ENCODE results near the gene CCT5.
"Not testable (repeated sequence)": the region's sequence is repeated elsewhere in the genome, so short reads cannot be mapped to it uniquely, and the experiment has no call there.

CCT5 gene

GRCh38 chr5:10307206-10308148 is 57.4 kb downstream of the CCT5 start, which contains the start of gene CMBL:
CMBL (minus strand) TSS chr5:10307902; CDS start chr5:10290762, 17,140 bp downstream.
- Histone ChIP-seq H3K27me3 (ENCODE audit: insufficient read depth, low read length) (peaks cover 18% of the 10 kb centered on the region), H3K27ac (ENCODE audit: low read length) (no peak within 1 kb of the TSS), H3K4me1 (ENCODE audit: insufficient read depth, low read length) (peaks cover 8% of the 10 kb centered on the region; the same call in 1 of the 2 replicates), H3K4me3 (ENCODE audit: low read length) (peak within 1 kb of the TSS; percentile 88), H3K9ac (ENCODE audit: low read depth, low read length) (peak within 1 kb of the TSS; percentile 78), H3K36me3 (ENCODE audit: insufficient read depth, low read depth, low read length) (no peaks in the 10 kb centered on the region), H3K9me3 (ENCODE audit: insufficient read depth, low read depth, low read length) (no peaks in the 10 kb centered on the region)

DNA sequence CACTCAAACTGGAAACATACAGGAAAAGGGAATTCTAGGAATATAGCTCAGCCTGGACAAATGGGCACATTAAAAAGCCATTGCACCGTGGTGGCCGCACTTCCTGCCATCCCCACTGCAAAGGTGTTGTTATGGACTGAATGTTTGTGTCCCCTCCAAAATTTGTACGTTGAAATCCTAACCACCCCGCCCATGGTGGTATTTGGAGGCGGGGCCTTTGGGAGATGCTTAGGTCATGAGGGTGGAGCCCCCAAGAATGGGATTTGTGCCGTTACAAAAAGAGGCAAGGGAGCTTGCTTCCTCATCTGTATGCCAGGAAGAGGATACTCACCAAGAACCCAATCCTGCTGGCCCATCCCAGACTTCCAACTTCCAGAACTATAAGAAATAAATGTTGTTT is 58.8 kb downstream of the CCT5 start:
- peaks cover 18% of the 10 kb centered on the region for H3K27me3 ChIP-seq (ENCODE audit: insufficient read depth, low read length)
- H3K9me3 ChIP-seq (ENCODE audit: insufficient read depth, low read depth, low read length): no peaks in the 10 kb centered on the region
- no peak overlapping the region for H3K27ac ChIP-seq (ENCODE audit: low read length)
- H3K9ac ChIP-seq (ENCODE audit: low read depth, low read length): no peak overlapping the region
- peaks cover 8% of the 10 kb centered on the region; the same call in 1 of the 2 replicates for H3K4me1 ChIP-seq (ENCODE audit: insufficient read depth, low read length)
- H3K4me3 ChIP-seq (ENCODE audit: low read length): no peak overlapping the region
- H3K36me3 ChIP-seq (ENCODE audit: insufficient read depth, low read depth, low read length): no peaks in the 10 kb centered on the region

GRCh38 chr5:10310066-10310779 is 60.1 kb downstream of the CCT5 start:
- H3K4me3 ChIP-seq (ENCODE audit: low read length): no peak overlapping the region
- H3K9me3 ChIP-seq (ENCODE audit: insufficient read depth, low read depth, low read length): no peaks in the 10 kb centered on the region
- peaks cover 18% of the 10 kb centered on the region for H3K27me3 ChIP-seq (ENCODE audit: insufficient read depth, low read length)
- no peak overlapping the region for H3K27ac ChIP-seq (ENCODE audit: low read length)
- H3K36me3 ChIP-seq (ENCODE audit: insufficient read depth, low read depth, low read length): no peaks in the 10 kb centered on the region
- peaks cover 8% of the 10 kb centered on the region; the same call in 1 of the 2 replicates for H3K4me1 ChIP-seq (ENCODE audit: insufficient read depth, low read length)
- H3K9ac ChIP-seq (ENCODE audit: low read depth, low read length): no peak overlapping the region; the same call in 1 of the 2 replicates

DNA sequence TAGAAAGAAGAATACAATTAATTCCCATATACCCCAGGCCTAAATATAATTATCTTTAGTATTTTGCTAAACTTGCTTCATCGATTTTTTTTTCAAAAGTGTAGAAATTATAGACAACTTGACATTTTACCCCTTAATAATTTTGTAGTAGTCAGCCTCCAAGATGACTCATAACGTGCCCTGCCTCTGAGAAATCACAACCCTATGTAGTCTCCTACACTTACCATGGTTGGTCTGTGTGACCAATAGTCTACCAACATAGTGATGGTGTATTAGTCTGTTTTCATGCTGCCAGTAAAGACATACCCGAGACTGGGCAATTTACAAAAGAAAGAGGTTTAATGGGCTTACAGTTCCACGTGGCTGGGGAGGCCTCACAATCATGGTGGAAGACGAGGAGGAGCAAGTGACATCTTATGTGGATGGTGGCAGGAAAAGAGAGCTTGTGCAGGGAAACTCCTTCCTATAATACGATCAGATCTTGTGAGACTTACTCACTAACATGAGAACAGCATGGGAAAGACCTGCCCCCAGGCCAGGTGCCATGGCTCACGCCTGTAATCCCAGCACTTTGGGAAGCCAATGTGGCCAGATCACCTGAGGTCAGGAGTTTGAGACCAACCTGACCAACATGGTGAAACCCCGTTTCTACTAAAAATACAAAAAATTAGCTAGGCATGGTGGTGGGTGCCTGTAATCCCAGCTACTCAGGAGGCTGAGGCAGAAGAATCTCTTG is 60.9 kb downstream of the CCT5 start:
- H3K27me3 ChIP-seq (ENCODE audit: insufficient read depth, low read length): peaks cover 17% of the 10 kb centered on the region
- H3K9me3 ChIP-seq (ENCODE audit: insufficient read depth, low read depth, low read length); H3K4me1 ChIP-seq (ENCODE audit: insufficient read depth, low read length); H3K9ac ChIP-seq (ENCODE audit: low read depth, low read length); H3K27ac ChIP-seq (ENCODE audit: low read length); H3K36me3 ChIP-seq (ENCODE audit: insufficient read depth, low read depth, low read length); H3K4me3 ChIP-seq (ENCODE audit: low read length): not testable (repeated sequence)

DNA sequence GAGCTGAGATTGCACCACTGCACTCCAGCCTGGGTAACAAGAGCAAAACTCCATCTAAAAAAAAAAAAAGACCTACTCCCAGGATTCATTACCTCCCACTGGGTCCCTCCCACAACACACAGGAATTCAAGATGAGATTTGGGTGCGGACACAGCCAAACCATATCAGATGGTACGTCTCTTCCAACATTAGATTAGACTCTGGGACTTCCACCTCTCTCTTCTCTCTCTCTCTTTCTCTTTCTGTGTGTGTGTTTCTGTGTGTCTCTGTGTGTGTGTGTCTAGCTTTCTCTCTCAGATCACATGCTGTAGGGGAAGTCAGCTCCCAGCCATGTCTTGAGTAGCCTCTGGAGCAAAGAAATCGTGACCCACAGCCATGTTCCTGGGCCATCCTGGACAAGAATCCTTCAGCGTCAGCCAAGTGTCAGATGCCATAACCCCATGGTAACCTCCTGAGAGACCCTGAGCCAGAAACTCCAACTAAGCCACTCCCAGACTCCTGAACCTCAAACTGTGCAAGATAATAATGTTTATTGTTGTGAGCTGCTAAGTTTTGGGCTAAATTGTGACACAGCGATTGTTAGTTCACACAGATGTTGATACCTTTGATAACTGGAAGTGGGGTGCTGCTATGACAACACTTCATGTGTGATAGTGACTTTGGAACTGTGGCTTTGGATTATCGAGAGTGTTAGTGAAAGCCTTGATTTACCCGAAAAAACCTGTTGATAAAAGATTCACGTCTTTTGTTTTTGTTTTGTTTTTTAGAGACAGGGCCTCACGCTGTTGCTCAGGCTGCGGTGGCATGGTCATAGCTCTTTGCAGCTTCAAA is 61.7 kb downstream of the CCT5 start:
- H3K27ac ChIP-seq (ENCODE audit: low read length): no peak overlapping the region
- no peak overlapping the region for H3K4me3 ChIP-seq (ENCODE audit: low read length)
- no peak overlapping the region for H3K9ac ChIP-seq (ENCODE audit: low read depth, low read length)
- no peaks in the 10 kb centered on the region for H3K36me3 ChIP-seq (ENCODE audit: insufficient read depth, low read depth, low read length)
- H3K4me1 ChIP-seq (ENCODE audit: insufficient read depth, low read length): peaks cover 4% of the 10 kb centered on the region; the same call in 1 of the 2 replicates
- no peaks in the 10 kb centered on the region for H3K9me3 ChIP-seq (ENCODE audit: insufficient read depth, low read depth, low read length)
- H3K27me3 ChIP-seq (ENCODE audit: insufficient read depth, low read length): peaks cover 9% of the 10 kb centered on the region

DNA sequence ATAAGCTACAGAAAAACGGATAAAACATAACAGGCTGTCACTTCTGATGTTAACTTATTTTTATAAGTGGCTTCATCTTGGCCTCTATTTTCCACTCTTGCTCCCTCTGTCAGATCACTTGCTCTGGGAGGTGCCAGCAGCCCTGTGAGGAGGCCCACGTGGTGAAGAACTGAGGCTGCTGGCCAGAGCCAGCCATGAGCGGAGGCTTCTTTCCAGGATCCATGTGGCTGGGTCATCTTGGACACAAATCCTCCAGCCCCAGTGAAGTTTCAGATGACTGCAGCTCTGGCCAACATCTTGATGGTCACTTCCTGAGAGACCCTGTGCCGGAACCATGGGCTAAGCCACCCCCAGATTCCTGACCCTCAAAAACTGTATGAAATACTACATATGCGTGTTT is 65.1 kb downstream of the CCT5 start:
- Histone ChIP-seq H3K9ac (ENCODE audit: low read depth, low read length) (no peak overlapping the region), H3K36me3 (ENCODE audit: insufficient read depth, low read depth, low read length) (no peaks in the 10 kb centered on the region), H3K27me3 (ENCODE audit: insufficient read depth, low read length) (no peaks in the 10 kb centered on the region), H3K4me3 (ENCODE audit: low read length) (no peak overlapping the region), H3K9me3 (ENCODE audit: insufficient read depth, low read depth, low read length) (no peaks in the 10 kb centered on the region), H3K4me1 (ENCODE audit: insufficient read depth, low read length) (no peaks in the 10 kb centered on the region), H3K27ac (ENCODE audit: low read length) (no peak overlapping the region)
